ENCODE results near the gene IRGQ.

Gene IRGQ

DNA sequence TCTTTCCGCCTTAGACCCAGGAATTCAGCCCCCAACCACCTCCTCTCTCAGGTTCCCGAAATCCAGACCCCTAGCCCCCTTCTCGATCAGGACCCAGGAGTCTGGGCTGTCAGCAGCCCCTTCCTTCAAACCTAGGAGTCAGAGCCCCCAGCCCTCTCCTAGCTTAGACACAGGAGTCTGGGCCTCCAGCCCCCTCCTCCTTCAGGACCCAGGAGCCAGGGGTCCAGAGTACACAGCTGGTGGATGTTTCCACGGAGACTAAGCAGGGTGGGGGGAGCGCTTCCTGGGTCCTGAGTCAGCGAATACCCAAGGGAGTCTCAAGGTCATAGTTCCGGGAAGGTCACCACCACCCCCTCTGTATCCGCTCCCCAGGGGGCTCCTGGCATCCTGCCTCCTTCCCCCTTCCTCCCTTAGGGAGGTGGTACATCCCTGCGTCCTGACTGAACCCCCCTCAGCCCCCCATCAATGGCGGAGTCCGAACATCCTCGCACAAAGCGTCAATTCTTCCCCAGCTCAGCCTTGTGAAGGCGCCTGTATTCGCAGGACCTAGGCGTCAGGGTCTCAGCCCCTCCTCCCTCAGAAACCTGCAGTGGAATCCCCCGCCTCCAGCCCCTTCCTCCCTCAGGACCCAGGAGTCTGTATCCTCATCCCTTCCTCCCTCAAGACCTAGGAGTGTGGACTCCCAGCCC, 39.1 kb upstream of the IRGQ start (continued):
- TF ChIP-seq ZNF132 (tag by site-specific recombination; IDR thresholded peaks at IDR 0.05; ENCODE audit: borderline replicate concordance): no peak
- no peak for TF ChIP-seq ZNF561 (tag by site-specific recombination; IDR thresholded peaks at IDR 0.05; ENCODE audit: borderline replicate concordance)
- no peak for TF ChIP-seq ZNF214 (tag by site-specific recombination; IDR thresholded peaks at IDR 0.05; ENCODE audit: borderline replicate concordance)
- TF ChIP-seq ZNF514 (tag by site-specific recombination; IDR thresholded peaks at IDR 0.05): no peak
- no peak for TF ChIP-seq ZNF660 (tag by site-specific recombination; IDR thresholded peaks at IDR 0.05)
- no peak for TF ChIP-seq ZNF155 (tag by site-specific recombination; IDR thresholded peaks at IDR 0.05)
- no peak for TF ChIP-seq ZNF175 (tag by site-specific recombination; IDR thresholded peaks at IDR 0.05)
- peak; percentile 29; the same call in 1 of the 2 replicates for TF ChIP-seq ZIC2 (tag by site-specific recombination; IDR thresholded peaks at IDR 0.05)
- TF ChIP-seq BCL11A (tag by site-specific recombination; IDR thresholded peaks at IDR 0.05; ENCODE audit: low read depth): no peak
- TF ChIP-seq GLIS2 (tag by site-specific recombination; IDR thresholded peaks at IDR 0.05): peak; percentile 51; the same call in 1 of the 2 replicates
- peak; percentile 33; the same call in 1 of the 2 replicates for TF ChIP-seq ZBTB20 (tag by site-specific recombination; IDR thresholded peaks at IDR 0.05)
- TF ChIP-seq ZNF184 (tag by site-specific recombination; IDR thresholded peaks at IDR 0.05): no peak
- peak; percentile 71 for TF ChIP-seq ZBTB10 (tag by site-specific recombination; IDR thresholded peaks at IDR 0.05)
- TF ChIP-seq ZNF549 (tag by site-specific recombination; IDR thresholded peaks at IDR 0.05): no peak
- TF ChIP-seq ZBTB7A (tag by site-specific recombination; IDR thresholded peaks at IDR 0.05; ENCODE audit: low read depth): peak; percentile 35; the same call in 1 of the 2 replicates
- TF ChIP-seq ZNF112 (tag by site-specific recombination; IDR thresholded peaks at IDR 0.05): no peak

DNA sequence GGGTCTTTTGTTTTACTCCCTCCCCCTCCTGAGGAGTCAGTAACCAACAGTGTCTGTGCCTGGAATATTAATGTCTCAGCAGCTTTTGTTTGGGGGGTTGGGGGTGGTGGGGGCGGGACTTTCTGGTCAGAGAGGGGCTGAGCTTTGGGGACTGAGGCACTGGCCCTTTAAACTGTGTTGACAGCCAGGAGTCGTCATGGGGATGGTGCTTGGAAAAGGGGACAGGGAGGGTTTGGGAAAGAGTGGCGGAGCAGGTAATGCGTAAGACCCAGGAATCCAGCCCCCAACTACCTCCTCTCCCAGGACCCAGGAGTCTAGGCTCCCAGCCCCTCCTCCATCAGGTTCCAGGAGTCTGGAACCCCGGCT, 38.6 kb upstream of the IRGQ start:
- Histone ChIP-seq H3K9me3 (ENCODE audit: control insufficient read depth, insufficient read depth, low read depth, low read length) (no peaks in the 10 kb centered on the region), H3K4me1 (ENCODE audit: control insufficient read depth, insufficient read depth, low read length) (peaks cover 12% of the 10 kb centered on the region), H3K27ac (ENCODE audit: extremely low read depth, low read depth, low read length) (no peak overlapping the region), H3K4me3 (ENCODE audit: low read depth, low read length) (no peak overlapping the region), H3K36me3 (ENCODE audit: control insufficient read depth in 2 of 2, insufficient read depth in 1 of 2, low read length in 2 of 2) (peaks cover 0 to 9% of the 10 kb centered on the region in 2 experiments; a peak in 1 of 3 replicates)
- CTCF ChIA-PET: interaction anchor here (0.9 kb wide), 1 partner anchor 16 kb away, joined by 3 read pairs; no protein-coding TSS in a partner anchor
- POLR2A ChIA-PET: interaction anchor here (1.1 kb wide), 1 partner anchor 15 kb away, joined by 3 read pairs; the partner anchor contains the start of gene ZNF428
- TF ChIP-seq IKZF3 (tag by site-specific recombination; IDR thresholded peaks at IDR 0.05) (peak; percentile 67; the same call in 1 of the 2 replicates), ZNF600 (tag by site-specific recombination; IDR thresholded peaks at IDR 0.05) (peak; percentile 50; the same call in 1 of the 2 replicates), ZNF394 (tag by site-specific recombination; IDR thresholded peaks at IDR 0.05; ENCODE audit: borderline replicate concordance) (no peak), REPIN1 (tag by site-specific recombination; IDR thresholded peaks at IDR 0.05; ENCODE audit: low read depth) (no peak), PATZ1 (tag by site-specific recombination; IDR thresholded peaks at IDR 0.05) (no peak), ZFP69B (tag by site-specific recombination; IDR thresholded peaks at IDR 0.05) (no peak), ZNF133 (tag by site-specific recombination; IDR thresholded peaks at IDR 0.05) (no peak), ZNF362 (tag by site-specific recombination; IDR thresholded peaks at IDR 0.05) (no peak), ZSCAN23 (tag by site-specific recombination; IDR thresholded peaks at IDR 0.05) (no peak)
